Measurements from ENCODE around the gene S100A12.

Gene S100A12

GRCh38 chr1:153345187-153346076 is 30.0 kb downstream of the S100A12 start:
- DNase-seq (ENCODE audit: low spot score) = peak; percentile 29

GRCh38 chr1:153344718-153345025 is 30.7 kb downstream of the S100A12 start:
- peak; percentile 10 for DNase-seq (ENCODE audit: low spot score)
- TF ChIP-seq CTCF (IDR thresholded peaks at IDR 0.05; ENCODE audit: extremely low read depth, missing control alignments) = no peak

More at GRCh38 chr1:153345187-153346076, 30.0 kb downstream of the S100A12 start:
- TF ChIP-seq CTCF (IDR thresholded peaks at IDR 0.05; ENCODE audit: extremely low read depth, missing control alignments) = no peak

GRCh38 chr1:153343811-153344717 is 31.4 kb downstream of the S100A12 start:
- DNase-seq (ENCODE audit: low spot score) = peak; percentile 10
- TF ChIP-seq CTCF (IDR thresholded peaks at IDR 0.05; ENCODE audit: extremely low read depth, missing control alignments) = no peak

GRCh38 chr1:153343040-153343681 is 32.3 kb downstream of the S100A12 start:
- peak; percentile 1 for DNase-seq (ENCODE audit: low spot score)
- no peak for TF ChIP-seq CTCF (IDR thresholded peaks at IDR 0.05; ENCODE audit: extremely low read depth, missing control alignments)

- TF ChIP-seq CTCF (IDR thresholded peaks at IDR 0.05; ENCODE audit: extremely low read depth, missing control alignments) = no peak
- no peak for DNase-seq (ENCODE audit: low spot score)
Measured at GRCh38 chr1:153342178-153342577, 33.2 kb downstream of the S100A12 start.

- DNase-seq (ENCODE audit: low spot score) = peak; percentile 0
- TF ChIP-seq CTCF (IDR thresholded peaks at IDR 0.05; ENCODE audit: extremely low read depth, missing control alignments) = no peak
Measured at GRCh38 chr1:153341431-153341934, 33.9 kb downstream of the S100A12 start.

Measured in GM20000 (cell line).